ENCODE measurements around the gene DGAT2.

The DGAT2 gene

DNA sequence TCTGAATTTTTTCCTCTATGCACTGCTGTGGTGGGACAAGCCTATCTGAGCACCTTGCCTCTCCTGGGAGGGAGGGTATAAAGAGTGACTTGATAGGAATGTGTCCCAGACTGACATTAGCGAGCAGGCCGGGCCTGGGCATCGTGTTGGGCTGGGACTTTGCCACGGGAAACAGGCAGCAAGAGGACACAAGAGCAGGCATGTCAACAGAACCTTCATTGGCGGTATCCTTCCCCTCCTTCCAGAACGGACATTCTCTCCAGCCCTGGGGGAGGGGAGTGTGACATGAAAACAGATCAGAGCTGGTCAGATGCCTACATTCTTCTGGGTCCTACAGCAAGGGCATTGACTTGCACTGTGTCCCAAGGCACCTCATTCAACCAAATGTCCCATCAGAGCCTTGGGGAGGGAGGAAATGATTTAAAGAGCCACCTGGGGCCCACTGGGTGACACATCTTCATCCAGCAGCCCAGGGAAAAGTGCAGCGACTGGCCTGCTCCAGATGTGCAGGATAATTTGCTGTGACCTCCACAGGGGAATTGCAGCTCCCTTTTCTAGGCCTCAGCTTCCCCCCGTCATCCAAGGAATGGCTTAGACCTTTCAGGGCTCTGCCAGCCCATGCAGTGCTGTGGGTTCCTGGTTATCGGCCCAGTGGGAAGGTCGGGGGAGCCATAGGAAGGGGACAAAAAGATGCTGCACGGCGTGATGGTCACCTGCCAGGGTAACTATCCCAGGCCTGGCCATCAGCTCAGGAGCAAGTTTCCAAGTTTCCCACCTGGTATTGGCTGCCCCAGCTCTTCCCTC, 24.6 kb downstream of the DGAT2 start:
- Mint-ChIP-seq H3K4me3 (no peak overlapping the region), H3K27ac (no peak overlapping the region), H3K27me3 (peaks cover 12% of the 10 kb centered on the region), H3K4me1 (no peaks in the 10 kb centered on the region), H3K36me3 (no peaks in the 10 kb centered on the region), H3K9me3 (no peaks in the 10 kb centered on the region)
- no peak for DNase-seq
- CTCF ChIA-PET: interaction anchor here (0.5 to 2.0 kb wide), 4 partner anchors 10 to 79 kb away, joined by 3 to 7 read pairs (median 4); no protein-coding TSS in a partner anchor

DNA sequence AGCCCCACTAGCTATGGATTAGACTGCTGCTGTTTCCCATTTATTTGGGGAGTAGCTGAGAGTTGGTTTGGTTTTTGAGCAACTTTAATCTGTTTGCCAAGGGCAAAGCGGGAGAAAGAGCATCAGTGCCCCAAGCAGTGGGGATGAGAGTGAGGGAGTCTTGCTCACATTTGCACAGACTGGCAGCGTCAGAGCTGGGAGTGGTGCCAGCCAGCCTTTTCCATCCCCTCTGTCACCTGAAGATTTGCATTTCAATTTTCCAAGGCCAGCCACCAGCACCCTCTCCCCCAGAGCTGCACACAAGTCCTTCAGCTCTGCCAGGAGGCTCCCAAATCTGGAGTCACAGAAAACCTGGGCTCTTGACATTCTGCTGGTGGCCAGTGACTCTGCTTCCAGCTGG, 25.4 kb downstream of the DGAT2 start:
- Mint-ChIP-seq H3K36me3 (no peaks in the 10 kb centered on the region), H3K9me3 (no peaks in the 10 kb centered on the region), H3K27me3 (peaks cover 12% of the 10 kb centered on the region), H3K27ac (no peak overlapping the region), H3K4me3 (no peak overlapping the region), H3K4me1 (no peaks in the 10 kb centered on the region)
- CTCF ChIA-PET: interaction anchor here (0.6 to 2.0 kb wide), 3 partner anchors 9 to 63 kb away, joined by 3 to 7 read pairs (median 4); no protein-coding TSS in a partner anchor
- DNase-seq: no peak

DNA sequence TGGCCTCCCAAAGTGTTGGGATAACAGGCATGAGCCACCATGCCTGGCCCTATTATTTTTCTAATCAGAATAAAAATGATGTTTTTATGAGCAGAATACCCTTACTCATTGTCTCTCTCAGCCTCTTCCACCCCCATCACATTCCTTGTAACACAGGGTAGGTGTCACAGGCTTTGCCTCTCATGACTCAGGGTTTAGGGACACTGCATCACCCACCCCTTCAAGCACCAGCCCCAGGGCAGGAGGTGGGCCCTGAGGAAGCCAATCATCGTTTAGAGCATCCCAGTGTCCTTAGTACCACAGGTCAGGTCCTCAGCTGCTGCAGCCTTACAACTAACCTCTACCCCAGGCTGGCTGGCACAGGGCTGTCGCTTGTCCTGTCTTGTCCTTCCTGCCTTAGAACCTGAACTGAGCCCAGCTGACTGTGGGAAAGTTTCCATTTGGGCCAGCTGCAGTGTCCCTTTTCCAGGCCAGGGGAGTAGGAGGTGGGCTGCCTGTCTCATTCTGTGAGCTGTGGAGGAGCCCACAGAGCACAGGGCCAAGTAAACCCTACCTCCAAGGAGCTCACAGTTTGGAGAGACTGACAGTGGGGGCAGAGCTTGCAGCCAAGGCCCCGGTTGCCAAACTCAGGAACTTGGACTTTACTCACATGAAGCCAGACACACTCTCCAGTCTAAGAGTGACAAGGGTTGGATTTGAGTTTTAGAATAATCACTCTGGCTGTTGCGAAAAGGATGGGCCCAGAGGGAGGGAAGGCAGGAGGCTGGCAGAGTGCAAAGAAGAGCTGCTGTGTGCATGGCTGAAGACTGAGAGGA, 26.9 kb downstream of the DGAT2 start:
- H3K27me3 Mint-ChIP-seq: peaks cover 12% of the 10 kb centered on the region
- CTCF ChIA-PET: no interaction called here
- DNase-seq: no peak
- H3K27ac Mint-ChIP-seq: no peak overlapping the region
- no peaks in the 10 kb centered on the region for H3K36me3 Mint-ChIP-seq
- H3K9me3 Mint-ChIP-seq: no peaks in the 10 kb centered on the region
- peaks cover under 1% of the 10 kb centered on the region for H3K4me1 Mint-ChIP-seq
- H3K4me3 Mint-ChIP-seq: no peak overlapping the region

DNA sequence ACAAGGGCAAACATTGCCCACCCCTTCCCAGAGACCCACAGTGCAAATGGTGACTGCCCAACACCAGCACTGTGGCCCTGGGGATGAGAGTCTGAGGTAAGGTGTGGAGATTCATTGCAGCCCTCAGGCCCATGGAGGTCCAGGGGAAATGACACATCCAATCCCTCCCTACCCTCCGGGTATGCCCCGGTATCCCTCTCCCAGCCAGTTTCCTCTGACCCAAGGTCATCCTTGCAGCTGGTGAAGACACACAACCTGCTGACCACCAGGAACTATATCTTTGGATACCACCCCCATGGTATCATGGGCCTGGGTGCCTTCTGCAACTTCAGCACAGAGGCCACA, 27.5 kb downstream of the DGAT2 start:
- Mint-ChIP-seq H3K4me3 (no peak overlapping the region), H3K27ac (no peak overlapping the region), H3K9me3 (no peaks in the 10 kb centered on the region), H3K36me3 (no peaks in the 10 kb centered on the region), H3K4me1 (peaks cover 7% of the 10 kb centered on the region), H3K27me3 (peaks cover 12% of the 10 kb centered on the region)
- DNase-seq: no peak
- CTCF ChIA-PET: no interaction called here

DNA sequence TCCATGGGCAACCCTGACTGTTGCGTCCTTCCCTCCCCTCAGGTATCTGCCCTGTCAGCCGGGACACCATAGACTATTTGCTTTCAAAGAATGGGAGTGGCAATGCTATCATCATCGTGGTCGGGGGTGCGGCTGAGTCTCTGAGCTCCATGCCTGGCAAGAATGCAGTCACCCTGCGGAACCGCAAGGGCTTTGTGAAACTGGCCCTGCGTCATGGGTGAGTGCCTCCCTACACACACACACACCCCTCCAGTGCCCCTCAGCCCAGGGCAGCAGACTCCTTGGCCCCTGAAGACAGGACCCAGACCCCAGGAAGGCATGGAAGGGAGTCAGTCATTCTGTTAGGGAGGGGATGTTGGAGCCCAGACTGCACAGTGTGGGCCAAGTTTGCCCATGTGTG, 28.5 kb downstream of the DGAT2 start:
- Mint-ChIP-seq H3K4me1 (peaks cover 17% of the 10 kb centered on the region), H3K27ac (no peak overlapping the region), H3K27me3 (peaks cover 12% of the 10 kb centered on the region), H3K36me3 (no peaks in the 10 kb centered on the region), H3K4me3 (no peak overlapping the region), H3K9me3 (no peaks in the 10 kb centered on the region)
- CTCF ChIA-PET: interaction anchor here (1.5 kb wide), 1 partner anchor 69 kb away, joined by 3 read pairs; no protein-coding TSS in a partner anchor
- DNase-seq: no peak

DNA sequence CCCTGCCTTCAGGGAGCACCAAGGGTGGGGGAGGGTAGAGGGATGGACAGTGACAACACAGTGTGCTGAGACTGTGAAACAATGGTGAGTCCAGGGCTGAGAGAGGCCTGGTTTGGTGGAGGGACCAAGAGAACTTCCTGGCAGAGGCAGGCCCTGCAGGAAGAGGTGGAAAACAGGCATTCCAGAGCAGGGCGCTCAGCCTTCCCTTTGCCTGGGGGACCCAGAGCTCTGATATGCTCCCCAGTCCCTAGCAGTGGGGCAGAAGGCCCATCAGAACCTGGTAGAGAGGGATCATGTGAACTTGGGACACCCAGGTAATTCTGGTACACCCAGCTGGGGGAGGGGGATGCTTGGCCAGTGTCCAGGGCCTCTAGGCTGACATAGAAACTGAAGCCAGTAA, 29.2 kb downstream of the DGAT2 start:
- Mint-ChIP-seq H3K27ac (no peak overlapping the region), H3K27me3 (peaks cover 12% of the 10 kb centered on the region), H3K36me3 (no peaks in the 10 kb centered on the region), H3K4me3 (no peak overlapping the region), H3K9me3 (no peaks in the 10 kb centered on the region), H3K4me1 (peaks cover 20% of the 10 kb centered on the region)
- DNase-seq: no peak
- CTCF ChIA-PET: interaction anchor here (1.5 kb wide), 1 partner anchor 69 kb away, joined by 3 read pairs; no protein-coding TSS in a partner anchor

DNA sequence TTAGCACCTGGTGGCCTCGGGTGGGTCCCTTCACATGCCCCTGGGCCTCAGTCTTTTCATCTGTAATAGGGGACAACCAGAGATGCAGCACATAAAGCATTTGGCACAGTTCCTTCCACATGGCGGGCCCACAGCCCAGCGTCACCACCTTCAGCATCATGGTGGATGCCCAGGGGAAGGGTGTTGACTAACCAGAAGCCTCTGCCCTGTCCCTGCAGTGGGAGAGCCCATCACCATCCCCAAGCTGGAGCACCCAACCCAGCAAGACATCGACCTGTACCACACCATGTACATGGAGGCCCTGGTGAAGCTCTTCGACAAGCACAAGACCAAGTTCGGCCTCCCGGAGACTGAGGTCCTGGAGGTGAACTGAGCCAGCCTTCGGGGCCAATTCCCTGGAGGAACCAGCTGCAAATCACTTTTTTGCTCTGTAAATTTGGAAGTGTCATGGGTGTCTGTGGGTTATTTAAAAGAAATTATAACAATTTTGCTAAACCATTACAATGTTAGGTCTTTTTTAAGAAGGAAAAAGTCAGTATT, 31.6 kb downstream of the DGAT2 start:
- CTCF ChIA-PET: interaction anchor here (1.0 to 6.3 kb wide), 5 partner anchors 10 to 77 kb away, joined by 3 to 133 read pairs (median 4); partner anchors contain the start of gene UVRAG
- Mint-ChIP-seq H3K27ac (no peak overlapping the region), H3K9me3 (no peaks in the 10 kb centered on the region), H3K36me3 (no peaks in the 10 kb centered on the region), H3K27me3 (no peaks in the 10 kb centered on the region), H3K4me3 (no peak overlapping the region), H3K4me1 (peaks cover 20% of the 10 kb centered on the region)
- DNase-seq: no peak

DNA sequence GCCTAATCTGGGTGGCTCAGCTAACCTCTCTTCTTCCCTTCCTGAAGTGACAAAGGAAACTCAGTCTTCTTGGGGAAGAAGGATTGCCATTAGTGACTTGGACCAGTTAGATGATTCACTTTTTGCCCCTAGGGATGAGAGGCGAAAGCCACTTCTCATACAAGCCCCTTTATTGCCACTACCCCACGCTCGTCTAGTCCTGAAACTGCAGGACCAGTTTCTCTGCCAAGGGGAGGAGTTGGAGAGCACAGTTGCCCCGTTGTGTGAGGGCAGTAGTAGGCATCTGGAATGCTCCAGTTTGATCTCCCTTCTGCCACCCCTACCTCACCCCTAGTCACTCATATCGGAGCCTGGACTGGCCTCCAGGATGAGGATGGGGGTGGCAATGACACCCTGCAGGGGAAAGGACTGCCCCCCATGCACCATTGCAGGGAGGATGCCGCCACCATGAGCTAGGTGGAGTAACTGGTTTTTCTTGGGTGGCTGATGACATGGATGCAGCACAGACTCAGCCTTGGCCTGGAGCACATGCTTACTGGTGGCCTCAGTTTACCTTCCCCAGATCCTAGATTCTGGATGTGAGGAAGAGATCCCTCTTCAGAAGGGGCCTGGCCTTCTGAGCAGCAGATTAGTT, 32.3 kb downstream of the DGAT2 start:
- Mint-ChIP-seq H3K4me1 (peaks cover 20% of the 10 kb centered on the region), H3K36me3 (no peaks in the 10 kb centered on the region), H3K9me3 (no peaks in the 10 kb centered on the region), H3K4me3 (no peak overlapping the region), H3K27me3 (no peaks in the 10 kb centered on the region), H3K27ac (peak overlapping the region; percentile 79)
- CTCF ChIA-PET: interaction anchor here (1.0 to 6.3 kb wide), 7 partner anchors 14 to 351 kb away, joined by 3 to 133 read pairs (median 6); partner anchors contain the start of gene UVRAG
- DNase-seq: no peak

DNA sequence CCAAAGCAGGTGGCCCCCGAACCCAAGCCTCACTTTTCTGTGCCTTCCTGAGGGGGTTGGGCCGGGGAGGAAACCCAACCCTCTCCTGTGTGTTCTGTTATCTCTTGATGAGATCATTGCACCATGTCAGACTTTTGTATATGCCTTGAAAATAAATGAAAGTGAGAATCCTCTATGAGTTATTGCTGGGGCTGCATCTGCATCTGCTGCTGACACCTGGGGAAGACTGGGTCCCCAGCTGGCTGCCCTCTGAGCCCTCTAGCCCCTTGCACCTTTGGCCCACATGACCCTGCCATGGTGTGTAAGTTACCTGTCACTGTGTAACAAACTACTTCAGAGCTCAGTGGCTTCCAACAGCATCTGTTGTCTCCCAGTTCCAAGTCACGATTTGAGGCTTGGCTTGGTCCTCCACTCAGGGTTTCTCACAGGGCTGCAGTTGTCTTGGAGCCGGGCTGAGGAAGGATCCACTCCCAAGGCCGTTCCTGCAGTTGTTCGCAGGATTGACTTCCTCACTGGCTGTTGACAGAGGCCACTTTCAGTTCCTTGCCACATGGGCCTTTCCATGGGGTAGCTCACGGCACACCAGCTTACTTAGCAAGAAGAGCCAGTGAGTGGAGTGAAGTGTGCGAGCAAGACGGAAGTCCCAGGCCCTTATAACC, 32.9 kb downstream of the DGAT2 start:
- Mint-ChIP-seq H3K4me1 (peaks cover 20% of the 10 kb centered on the region), H3K9me3 (no peaks in the 10 kb centered on the region), H3K27me3 (no peaks in the 10 kb centered on the region), H3K4me3 (no peak overlapping the region), H3K36me3 (no peaks in the 10 kb centered on the region), H3K27ac (peak overlapping the region; percentile 79)
- CTCF ChIA-PET: interaction anchor here (1.1 to 6.3 kb wide), 9 partner anchors 13 to 351 kb away, joined by 4 to 133 read pairs (median 10); partner anchors contain the start of gene UVRAG
- peak; percentile 39 for DNase-seq

DNA sequence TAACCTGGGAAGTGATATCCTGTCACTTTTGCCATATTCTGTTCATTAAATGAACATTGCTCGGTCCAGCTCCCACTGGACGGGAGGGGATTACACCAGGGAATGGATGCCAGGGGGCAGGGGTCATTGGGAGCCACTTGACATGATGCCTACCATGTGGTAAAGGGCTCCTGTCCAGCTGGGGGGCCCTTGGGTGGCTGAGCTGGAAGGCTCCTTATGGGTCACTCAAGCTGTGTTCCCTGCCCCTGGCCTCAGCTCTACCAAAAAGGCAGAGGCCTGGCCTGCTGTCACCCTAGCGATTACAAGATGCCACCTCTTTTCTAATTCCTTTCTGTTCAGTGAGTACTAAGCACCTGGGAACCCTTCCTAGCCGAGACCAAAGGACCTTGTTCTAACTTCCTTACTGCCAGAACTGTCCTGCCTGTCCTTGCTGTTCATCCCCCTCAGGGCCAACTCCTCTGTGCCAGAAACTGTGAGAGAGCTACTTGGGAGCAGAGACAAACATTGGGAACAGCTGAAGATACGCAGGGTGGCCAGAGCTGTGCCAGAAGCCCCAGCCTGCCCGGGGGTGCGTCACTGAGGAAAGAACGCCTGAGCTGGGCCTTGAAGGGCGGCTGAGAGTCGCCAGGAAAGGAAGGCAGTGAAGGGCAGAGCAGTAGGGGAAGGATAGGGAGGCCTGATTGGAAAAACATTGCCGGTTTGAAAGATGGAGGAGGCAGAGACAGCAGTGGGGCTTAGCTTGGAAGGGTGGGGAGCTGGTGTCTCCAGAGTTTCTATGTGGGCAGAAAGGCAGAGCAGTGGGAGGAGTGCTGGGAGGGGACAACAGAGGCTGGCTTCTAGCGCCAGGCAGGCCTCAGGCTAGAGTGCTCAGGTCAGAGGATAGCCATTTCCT, 33.7 kb downstream of the DGAT2 start:
- Mint-ChIP-seq H3K27me3 (peaks cover 3% of the 10 kb centered on the region), H3K9me3 (no peaks in the 10 kb centered on the region), H3K4me3 (no peak overlapping the region), H3K4me1 (peaks cover 20% of the 10 kb centered on the region), H3K27ac (no peak overlapping the region), H3K36me3 (no peaks in the 10 kb centered on the region)
- DNase-seq: no peak
- CTCF ChIA-PET: interaction anchor here (0.6 to 6.3 kb wide), 16 partner anchors 9 to 350 kb away, joined by 3 to 133 read pairs (median 6); partner anchors contain the start of gene UVRAG

DNA sequence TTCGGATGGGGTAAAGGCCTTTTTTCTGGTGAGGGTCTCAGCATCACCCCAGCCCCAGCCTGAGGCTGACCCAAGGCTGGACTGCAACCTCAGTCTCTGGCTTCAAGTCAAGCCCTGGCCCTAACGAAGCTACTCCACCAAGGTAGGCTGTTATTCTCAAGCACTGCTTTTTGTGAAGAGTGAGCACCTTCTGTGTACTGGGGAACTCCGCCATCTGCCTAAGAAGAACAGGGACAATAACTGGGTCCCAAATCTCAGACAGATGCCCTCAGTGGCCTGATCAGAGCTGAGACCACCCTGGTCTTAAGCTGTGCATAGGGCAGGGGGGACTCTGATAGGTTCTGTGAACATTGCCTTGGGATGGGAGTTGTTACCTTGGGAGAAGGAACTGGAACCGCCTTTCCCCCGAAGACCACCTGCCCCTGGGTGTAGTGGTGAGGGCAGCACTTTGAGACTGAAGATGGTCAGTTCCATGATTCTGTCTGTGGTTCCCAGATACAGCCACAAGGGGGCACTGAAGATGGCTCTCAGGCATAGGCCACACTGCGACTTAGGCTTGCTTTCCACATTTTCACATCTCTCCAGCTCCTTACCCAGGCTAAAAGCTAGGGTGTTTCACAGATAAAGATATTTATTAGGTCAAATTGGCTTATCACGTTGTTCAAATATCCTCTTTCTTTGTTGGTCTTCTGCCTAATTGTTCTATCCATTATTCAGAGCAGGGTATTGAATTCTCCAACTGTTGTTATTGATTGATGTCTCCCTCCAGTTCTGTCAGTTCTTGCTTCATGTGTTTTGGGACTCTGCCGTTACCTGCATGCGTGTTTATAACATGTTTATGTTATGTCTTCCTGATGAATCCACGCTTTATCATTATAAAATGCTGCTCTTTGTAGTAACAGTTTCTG, 34.6 kb downstream of the DGAT2 start:
- CTCF ChIA-PET: interaction anchor here (0.6 to 6.3 kb wide), 22 partner anchors 10 to 517 kb away, joined by 3 to 133 read pairs (median 4); partner anchors contain the start of gene UVRAG
- Mint-ChIP-seq H3K9me3 (no peaks in the 10 kb centered on the region), H3K4me3 (no peak overlapping the region), H3K36me3 (no peaks in the 10 kb centered on the region), H3K4me1 (peaks cover 20% of the 10 kb centered on the region), H3K27me3 (peaks cover 4% of the 10 kb centered on the region), H3K27ac (no peak overlapping the region)
- DNase-seq: peak; percentile 84

DNA sequence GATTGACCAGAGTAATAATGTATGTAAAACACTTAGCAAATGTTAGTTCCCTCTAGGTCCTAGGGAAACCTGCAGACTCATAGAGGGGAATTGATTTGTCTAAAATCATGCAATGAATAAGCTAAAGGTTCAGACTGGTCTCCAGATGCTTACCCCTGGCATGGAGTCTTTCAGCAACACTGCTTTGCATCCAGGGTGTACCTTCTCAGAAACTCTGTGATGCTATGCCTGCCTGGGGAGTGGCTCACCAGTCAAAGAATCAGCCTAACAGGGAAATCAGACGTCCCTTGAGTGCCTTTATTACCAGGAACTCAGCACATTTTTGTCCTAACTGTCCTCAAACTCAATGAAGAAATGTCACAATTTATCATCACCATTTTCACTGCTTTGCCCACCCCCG, 40.5 kb downstream of the DGAT2 start:
- H3K36me3 Mint-ChIP-seq: no peaks in the 10 kb centered on the region
- CTCF ChIA-PET: interaction anchor here (1.0 kb wide), 1 partner anchor 9 kb away, joined by 3 read pairs; no protein-coding TSS in a partner anchor
- no peaks in the 10 kb centered on the region for H3K9me3 Mint-ChIP-seq
- no peak overlapping the region for H3K27ac Mint-ChIP-seq
- H3K27me3 Mint-ChIP-seq: peaks cover 25% of the 10 kb centered on the region
- peaks cover 8% of the 10 kb centered on the region for H3K4me1 Mint-ChIP-seq
- DNase-seq: no peak
- H3K4me3 Mint-ChIP-seq: no peak overlapping the region
